ENCODE measurements around the gene HSD11B2.
"Not testable (repeated sequence)": the region's sequence is repeated elsewhere in the genome, so short reads cannot be mapped to it uniquely, and the experiment has no call there.

The HSD11B2 gene

DNA sequence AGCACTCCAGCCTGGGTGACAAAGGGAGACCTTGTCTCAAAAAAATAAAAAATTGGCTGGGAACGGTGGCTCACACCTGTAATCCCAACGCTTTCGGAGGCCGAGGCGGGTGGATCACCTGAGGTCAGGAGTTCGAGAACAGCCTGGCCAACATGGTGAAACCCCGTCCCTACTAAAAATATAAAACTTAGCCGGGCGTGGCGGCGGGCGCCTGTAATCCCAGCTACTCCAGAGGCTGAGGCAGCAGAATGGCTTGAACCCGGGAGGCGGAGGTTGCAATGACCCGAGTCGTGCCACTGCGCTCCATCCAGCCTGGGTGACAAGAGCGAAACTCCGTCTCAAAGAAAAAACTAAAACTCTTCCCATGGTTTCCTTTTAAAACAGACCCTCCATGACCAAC, 15.5 kb upstream of the HSD11B2 start:
- not testable (repeated sequence) for DNase-seq (ENCODE audit: low read depth)

DNA sequence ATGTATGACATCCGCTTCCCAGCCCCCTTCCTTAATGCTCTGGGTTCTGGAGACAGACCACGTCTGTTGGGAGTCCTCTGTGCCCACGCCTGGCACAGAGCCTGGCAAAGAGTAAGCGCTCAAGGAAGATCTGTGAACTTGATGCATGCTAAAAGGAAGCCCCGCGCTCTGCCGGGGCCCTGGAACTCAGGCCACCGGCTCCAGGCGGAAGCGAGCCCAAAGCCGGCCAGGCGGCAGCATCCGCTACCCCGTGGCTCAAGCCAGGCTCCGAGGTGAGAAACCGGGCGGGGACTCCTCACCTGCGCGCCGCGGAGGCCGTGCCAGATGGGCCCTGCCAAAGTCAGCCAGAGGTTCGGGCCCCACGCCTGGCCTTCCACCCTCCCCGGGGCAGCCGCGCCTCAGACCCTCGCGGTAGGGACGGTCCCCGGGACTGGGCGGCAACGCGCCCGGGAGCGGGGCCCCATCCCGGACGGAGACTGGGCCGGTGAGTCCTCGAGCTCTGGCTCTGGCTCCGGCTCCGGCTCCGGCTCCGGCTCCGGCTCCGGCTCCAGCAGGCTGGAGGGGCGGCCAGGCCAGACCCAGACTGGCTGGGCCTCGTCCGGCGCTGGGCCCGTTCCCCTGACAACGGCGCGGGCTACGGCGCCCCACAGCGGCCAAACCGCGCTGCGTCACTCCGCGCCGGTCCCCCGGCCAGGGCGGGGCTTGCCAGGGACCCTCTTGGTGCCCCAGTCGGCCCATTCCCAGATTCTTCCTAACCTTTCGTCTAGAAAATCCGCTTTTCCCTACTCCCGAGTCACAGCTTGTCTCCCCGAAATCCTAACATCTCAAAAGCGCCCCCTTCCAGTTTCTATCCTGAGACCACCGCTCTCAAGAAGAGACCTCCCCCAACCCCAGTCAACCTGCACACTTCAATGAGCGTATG, 14.8 kb upstream of the HSD11B2 start, which contains the start of gene ZDHHC1:
Gene ZDHHC1, minus strand, starts transcription at position 606 of the 922 bp plus-strand sequence. CDS start 8,702 bp downstream, outside the sequence.
- DNase-seq (ENCODE audit: low read depth): no peak

DNA sequence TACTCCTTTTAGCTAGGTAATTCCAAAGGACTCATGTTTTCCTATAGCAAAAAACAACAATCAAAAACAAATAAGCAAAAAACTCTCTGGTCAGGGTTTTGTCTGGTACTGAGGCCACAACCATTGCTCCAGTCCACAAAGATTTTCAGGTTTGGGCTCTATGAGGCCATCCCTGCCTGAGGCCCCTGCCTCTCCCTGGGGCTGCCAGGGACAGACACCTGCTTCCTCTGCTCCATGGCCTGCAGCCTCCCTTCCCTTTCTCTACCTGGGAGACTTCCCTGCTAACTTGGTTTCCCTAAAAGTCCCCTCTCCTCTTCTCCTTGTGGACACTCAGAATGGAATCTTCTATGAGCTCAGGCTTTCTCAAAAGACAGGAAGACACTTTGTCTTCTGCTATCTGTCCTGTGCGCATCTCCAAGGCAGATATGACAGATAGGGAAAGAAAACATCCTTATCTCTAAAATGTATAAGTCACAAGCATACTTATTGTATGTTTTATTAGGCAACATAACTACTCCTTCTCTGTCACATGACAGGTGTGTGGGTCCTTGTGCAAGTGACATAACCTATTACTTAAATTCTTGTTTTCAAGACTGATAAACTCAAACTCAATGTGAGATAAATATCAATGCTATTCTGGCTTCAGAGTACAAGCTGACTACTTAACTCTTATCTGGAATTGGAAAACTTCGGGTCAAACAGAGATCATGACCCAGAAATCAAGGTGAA, 13.4 kb upstream of the HSD11B2 start:
- DNase-seq (ENCODE audit: low read depth): no peak

DNA sequence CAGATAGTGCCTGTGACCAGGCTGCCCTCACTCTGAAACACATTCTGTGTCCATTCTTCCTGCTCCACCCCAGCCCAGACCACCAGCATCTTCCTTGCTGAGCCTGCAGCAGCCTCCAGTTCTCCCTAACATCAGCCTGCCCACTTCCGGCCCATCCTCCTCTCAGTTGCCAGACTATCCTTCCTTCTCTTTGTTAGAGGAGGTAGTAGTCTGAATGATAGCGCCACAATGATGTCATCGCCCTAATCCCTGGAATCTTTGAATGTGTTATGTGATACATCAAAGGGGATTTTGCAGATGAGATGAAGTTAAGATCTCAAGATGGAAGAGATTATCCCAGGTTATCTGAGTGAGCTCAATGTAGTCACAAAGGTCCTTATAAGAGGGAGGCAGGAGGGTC, 11.4 kb upstream of the HSD11B2 start:
- DNase-seq (ENCODE audit: low read depth): no peak

DNA sequence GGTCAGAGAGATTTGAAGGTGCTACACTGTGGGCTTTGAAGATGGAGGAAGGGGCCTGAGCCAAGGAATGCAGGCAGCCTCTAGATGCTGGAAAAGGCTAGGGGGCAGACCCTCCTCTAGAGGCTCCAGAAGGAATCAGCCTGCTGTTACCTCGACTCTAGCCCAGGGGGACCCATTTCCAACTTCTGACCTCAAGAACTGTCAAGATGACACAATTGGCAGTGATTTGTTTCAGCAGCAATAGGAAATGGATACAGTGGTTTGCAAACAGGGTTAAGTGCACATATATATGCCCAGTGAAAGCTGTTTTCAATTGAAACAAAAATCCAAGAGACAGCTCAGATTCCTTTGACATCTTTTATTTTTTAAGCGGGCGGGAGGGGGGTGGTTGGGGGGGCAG, 11.0 kb upstream of the HSD11B2 start:
- no peak for DNase-seq (ENCODE audit: low read depth)

DNA sequence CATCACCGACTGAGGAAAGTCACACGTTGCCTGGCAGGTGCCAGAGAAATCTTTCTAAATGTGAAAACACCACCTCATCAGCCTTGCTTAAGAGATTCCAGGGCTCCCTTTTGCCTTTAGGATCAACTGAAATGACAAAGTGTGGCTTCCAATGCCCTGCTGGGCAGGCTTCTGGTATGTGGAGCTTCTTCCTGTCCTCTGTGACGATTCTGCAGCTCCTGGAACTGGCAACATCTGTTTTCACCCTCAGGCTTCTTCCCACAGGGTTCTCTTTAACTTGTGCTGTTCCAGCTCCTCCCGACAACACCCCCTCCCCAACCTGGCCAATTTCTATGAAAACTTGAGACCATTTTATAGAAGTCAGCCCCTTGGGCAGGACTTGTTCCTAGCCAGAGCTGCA, 9.9 kb upstream of the HSD11B2 start:
- DNase-seq (ENCODE audit: low read depth): no peak

DNA sequence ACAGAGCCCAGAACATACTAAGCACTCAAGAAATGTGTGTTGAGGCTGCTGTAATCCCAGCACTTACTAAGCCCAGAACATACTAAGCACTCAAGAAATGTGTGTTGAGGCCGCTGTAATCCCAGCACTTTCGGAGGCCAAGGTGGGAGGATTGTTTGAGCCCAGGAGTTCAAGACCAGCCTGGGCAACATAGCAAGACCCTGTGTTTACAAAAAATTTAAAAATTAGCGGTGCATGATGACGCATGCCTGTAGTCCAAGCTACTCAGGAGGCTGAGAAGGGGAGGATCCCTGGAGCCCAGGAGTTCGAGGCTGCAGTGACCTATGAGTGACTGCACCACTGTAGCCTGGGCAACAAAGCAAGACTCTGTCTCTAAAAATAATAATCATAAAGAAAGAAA, 7.9 kb upstream of the HSD11B2 start:
- no peak for DNase-seq (ENCODE audit: low read depth)

DNA sequence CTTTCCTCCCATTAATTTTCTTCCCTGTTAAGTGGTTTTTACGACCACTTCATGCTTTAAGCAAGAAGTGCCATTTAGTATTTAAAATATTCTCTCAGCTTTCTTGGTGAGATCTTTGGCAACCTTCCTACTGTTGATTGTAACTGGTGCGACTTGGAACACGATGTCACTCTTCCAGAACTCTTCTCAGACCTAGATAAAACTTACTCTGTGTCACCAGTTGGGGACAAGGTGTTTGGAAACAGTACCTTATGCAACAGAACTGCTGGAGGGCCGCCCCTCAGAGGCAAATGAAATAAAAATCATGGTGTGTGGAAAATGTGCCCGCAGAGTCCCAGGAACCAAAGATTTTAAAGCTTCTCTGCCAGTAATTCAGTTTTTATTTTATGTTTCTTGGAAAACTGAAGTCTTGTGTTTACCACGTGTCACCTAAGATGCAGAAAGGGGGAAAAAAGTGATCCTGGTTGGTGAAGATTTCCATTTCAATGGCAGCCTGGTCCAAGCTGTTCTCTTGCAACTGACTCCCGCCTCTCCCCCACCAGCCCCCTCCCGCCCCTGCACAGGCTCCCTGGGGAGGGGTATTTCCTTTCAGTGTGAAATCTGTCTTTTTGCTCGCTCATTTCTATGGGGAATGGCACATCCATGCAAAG, 7.2 kb upstream of the HSD11B2 start:
- DNase-seq (ENCODE audit: low read depth): no peak

DNA sequence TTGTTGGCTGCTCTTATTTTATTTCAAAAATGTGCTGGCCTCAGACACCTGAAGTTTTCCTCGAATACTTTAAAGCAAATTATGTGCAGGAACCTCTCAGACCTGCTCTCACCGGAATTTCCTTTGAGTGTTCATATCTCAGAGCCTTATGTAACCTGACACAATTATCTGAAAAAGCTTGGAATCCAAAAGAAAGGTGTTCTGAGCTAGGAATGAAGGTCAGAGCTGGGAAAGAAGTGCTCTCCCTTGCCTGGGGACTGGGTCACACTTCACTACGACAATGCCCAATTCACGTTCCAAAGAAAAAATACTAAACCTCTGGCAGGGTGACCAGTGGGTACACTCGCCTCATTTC, 6.7 kb upstream of the HSD11B2 start:
- no peak for DNase-seq (ENCODE audit: low read depth)

DNA sequence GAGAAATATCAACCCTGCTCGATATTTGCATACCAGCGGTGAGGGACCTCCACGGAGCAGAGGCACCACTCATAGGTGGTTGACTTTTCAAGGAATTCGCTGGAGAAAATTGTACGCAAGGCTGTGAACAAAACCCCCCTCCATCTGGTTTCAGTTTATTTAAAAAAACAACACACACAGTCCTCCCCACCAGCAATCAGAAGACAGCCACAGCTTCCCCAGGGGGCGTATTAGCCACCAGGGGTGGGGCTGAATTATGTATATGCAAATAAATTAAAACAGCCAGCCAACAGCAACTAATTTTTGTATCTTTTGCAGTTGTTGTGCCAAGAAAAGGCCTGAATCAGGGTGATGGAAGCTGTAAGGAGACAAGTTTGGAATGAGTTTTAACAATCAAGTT, 5.9 kb upstream of the HSD11B2 start:
- DNase-seq (ENCODE audit: low read depth): no peak

DNA sequence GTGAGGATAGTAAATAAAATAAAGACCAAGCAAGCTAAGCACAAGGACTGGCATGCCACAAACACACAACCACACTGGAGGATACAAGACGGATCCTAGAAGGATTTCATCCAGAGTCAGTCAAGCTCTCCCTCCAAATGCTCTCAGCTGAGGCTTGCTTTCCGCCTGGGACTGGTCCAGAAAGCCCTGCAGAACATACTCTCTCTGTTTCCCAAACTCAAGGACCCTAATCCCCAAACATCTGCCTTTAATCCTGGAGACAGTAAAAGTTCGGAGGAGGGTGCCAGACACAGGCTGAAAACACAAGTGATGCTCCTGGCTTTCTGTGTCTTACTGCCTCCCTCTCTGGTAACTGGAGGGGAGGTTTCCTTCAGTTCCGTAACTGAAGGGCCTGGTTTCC, 5.3 kb upstream of the HSD11B2 start:
- DNase-seq (ENCODE audit: low read depth): no peak

DNA sequence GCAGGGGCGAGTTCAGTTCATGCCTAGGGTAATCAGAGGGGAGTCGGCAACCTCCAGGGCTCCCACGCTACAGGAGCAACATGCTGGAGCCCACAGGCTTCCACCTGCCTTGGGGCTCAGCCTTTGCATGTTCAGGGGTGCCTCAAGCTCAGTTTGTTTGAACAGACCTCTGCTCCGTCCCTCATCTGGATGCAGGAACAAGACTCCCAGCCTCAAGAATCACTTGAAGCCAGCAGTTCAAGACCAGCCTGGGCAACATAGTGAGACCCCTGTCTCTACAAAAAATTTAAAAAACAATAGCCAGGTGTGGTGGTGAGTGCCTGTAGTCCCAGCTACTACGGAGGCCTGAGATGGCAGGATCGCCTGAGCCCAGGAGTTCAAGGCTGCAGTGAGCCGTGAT, 4.9 kb upstream of the HSD11B2 start:
- no peak for DNase-seq (ENCODE audit: low read depth)

DNA sequence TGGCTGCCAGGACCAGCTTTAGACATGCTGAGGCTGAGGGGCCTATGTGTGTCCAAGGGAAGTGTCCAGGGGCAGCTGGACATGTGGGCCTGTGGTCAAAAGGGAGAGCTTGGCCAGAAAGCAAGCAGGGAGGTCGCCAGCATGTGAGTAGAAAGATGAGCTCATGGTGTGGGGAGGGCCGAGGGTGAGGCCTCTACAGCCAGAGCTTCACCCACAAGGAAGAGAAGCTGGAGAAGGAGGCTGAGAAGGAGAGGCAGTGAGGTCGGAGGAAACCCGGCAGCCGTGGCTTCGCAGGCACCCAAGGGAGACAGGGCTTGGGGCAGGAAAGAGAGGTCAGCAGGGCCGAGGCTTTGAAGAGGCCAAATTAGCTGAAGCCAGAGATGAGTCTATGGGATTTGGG, 4.0 kb upstream of the HSD11B2 start:
- DNase-seq (ENCODE audit: low read depth): no peak

DNA sequence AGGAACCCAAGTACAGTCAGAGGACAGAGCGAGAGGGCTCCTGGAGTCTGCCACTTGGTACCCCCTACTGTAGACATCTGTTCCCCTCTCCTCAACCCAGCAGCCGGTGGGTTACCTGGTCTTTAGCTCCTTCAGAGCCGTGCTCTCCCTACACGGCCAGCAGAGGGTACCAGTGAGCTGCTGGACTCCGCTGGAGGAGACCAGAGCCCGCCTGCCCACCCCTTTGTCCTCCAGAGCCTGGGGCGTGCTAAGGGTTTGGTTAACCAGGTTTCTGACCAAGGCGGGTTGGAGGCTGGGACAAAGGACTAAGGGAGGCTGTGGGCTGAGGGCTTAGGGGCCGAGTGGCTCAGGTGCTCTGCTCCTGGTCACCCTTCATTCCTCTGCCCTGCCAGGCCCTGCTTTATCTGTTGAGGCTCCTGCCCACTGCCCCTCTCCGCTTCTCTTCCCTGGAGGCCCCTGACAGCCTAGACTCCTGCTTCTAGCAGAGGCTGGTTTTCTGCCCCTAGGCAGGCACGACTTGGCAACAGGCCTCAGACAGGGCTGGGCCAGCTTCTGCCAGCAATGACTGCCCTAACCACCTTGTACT, 2.7 kb upstream of the HSD11B2 start:
- DNase-seq (ENCODE audit: low read depth): peak; percentile 13

DNA sequence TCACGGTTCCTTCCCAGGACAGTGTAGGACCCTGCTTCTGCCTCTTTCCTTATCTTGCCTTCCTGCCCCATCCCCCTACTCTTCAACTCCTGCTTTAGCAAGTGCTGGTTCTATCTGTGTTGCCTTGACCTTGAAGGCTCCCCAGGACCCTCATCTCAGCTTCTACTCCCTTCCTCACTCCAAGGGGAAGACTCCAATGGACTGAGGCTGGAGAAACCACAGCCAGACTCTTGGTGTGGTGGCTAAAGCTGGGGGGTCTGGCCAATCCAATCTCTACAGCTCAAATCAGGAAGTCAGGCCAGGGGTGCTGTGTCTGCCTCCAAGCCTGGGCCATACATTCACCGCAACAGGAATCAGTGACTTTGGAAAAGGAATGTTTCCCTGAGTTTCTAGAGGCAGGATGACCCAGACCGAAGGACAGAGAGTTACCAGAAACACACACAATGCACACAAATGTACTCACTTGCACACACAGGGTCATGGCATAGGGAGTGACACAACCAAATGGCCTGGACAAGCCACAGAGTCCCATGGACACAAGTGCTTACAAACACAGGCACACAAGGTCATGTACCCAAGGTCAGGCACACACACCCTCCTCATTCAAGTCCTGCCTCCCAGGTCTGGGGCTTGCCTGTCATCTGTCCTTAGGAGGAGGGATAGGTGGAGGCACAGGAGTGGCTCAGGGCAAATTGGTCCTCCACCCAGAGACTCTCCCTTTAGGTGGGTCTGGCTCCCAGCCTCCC, 1.7 kb upstream of the HSD11B2 start:
- DNase-seq (ENCODE audit: low read depth): no peak

DNA sequence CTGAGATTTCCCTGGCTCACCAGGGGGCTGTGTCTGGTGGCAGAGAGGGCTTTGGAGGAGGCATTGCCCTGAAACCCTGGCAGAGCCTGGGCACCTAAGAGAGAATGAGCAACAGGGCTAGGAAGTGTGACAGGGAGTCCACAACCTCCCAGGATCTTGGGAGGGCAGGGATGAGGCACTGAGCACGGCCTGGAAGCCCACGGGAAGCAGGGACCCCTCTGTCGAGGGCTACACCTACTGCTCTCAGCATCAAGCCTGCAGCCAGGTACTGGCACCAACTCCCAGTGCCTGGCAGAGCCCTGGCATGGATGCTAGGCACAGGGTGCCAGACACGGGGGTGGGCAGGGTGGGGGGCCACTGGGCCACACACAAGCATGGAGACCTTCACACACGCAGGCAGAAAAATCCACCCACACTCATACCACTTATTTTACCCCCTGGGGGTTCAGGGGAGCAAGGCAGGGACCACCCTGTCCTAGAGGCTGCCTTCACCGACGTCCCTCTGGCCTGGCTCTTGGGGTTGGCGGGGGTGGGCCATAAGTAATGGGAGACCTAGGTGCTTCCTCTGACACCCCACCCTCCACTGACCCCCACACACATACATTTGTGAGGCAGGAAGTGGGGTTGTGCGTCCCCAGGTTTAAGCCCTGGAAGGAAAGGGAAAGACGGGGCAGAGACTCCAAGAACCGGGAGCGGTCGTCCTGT, 970 bp upstream of the HSD11B2 start:
- DNase-seq (ENCODE audit: low read depth): no peak

DNA sequence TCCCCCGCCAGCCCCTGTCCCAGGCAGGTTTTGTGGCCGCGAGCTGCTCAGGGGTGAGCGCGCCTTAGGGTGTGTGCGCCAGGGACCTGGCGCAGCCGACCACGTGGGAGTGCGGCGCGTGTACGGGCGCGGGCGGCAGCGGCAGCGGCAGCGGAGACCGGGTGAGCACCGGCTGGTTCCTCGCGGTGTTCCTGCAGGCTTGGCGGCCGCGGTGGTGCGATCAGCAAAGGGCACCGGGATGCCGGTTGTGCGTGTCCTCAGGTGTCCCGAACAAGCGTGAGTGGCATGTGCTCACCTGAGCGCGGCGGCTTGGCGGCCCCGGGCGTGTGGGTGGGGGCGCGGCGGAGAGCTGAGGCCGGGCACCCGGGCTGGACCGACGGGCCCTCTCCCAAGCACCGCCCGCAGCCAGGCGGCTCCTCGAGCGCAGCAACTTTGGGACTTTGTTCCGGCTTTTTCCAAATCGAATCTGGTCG, 381 bp upstream of the HSD11B2 start:
- DNase-seq (ENCODE audit: low read depth): no peak

DNA sequence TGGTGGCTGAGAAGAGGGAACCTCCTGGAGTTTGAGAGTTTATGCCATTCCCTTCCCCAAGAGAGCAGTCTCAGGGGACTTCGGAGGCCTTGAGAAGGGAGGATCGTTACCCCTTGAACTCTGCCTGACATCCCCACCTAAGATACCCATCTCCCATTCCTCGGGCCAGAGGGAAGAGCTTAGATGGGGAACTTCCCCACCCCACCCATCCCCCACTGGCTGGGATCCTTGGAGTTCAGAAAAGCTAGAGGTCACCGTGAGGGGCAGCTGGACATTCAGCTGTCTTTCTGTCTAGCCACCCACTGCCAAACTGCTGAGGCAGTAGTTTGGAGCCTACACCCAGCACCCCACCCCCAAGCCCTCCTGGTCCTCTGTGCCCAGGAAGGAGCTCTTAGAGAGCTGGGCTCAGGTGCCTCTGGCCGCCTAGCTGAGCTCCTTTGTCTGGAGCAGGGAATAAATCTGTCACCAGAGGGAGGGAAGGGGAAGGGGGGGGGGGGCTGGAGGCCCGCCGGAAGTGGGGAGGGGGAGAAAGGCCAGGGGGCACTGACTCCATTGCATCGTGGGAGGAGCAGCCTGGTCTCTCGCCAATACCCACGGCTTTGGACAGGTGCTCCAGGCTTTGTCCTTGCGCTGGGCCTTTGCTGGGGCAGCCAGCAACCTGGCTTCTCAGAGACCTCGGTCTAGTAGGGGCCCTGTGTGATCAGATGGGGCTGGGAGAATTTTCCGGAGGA, 1.0 kb downstream of the HSD11B2 start:
- no peak for DNase-seq (ENCODE audit: low read depth)

DNA sequence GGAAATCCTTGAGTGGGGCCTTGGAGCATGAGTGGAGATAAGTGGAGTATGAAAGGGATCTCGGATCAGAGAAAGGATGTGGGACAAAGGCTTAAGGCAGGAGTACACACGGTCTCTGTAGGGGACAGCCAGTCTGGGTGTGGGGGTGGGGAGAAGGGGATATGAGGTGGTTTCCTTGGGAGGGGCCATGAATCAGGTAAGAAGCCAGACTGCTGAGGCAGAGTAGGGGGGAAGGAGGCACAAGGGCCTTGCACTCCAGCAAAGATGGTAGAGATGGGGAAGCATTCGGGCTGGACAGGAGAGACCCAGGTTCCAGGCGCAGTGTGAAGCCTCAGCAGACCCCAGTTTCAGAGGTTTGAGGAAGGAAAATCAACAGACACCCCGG, 1.6 kb downstream of the HSD11B2 start:
- no peak for DNase-seq (ENCODE audit: low read depth)

DNA sequence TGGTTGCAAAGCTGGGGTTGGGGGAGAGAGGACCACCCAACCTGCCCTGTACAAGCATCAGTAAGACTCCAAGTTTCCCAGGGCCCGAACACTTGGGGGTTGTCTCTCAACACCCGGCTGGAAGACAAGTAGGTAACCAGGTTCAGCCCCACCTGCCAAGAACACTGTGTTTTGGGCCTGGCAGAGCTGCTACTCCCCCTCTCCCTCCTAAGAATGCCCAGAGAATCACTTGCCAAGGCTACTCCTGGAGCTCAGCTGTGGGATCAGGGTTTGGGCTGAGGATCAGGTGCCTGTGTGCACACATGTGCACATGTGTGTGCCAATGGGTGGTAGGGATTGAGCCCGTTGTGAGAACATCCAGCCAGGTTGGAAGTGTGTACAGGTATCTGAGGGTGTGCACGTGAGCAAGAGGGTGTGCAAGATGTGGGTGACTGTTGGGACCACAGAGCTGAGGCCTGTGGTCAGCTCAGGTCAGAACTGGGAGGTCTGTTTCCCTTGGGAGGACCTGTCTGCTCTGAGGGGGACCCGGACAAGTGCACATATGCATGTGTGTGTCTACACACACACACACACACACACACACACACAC, 2.3 kb downstream of the HSD11B2 start:
- no peak for DNase-seq (ENCODE audit: low read depth)
